OCI-LY7 (cell line): ENCODE measurements around the gene DCC. TPM values are rescaled to one million over a fixed set of nuclear protein-coding genes. Genes with fewer than 3 reads are reported as not detected.

ENCODE experiments used
- BruUV-seq: library from RNA; stranded (reverse); fragments of 400-500 nt; replicated peaks from 2 replicates; lab custom pipeline; 2021; lab: Mats Ljungman, UMichigan
- CTCF ChIA-PET: fragments of 300-600 bp; sonication (Branson Sonifier 250); formaldehyde crosslinking; loops from one replicate; lab custom pipeline; 2022; ENCODE audit warnings: antibody characterized with exemption; ENCODE audit not compliant: unreplicated experiment; lab: Charles Lee
- POLR2A ChIA-PET: fragments of 300-600 bp; sonication (Branson Sonifier 250); formaldehyde crosslinking; loops from one replicate; lab custom pipeline; 2022; ENCODE audit warnings: antibody characterized with exemption; lab: Charles Lee
- DNase-seq: peaks from one replicate; pipeline ENCODE4 v3.0.0-alpha.2; 2015; ENCODE audit warnings: low spot score
- H2AFZ ChIP-seq: fragments of 200-600 bp; sonication (generic), shearing (Covaris generic); 2 replicates; pipeline ENCODE4 v1.6.1; 2014; ENCODE audit warnings: mild to moderate bottlenecking, antibody characterized with exemption, low read length, moderate library complexity
- H3K27ac ChIP-seq: fragments of 200-600 bp; sonication (generic); 2 replicates; pipeline ENCODE4 v1.5.1; 2014; ENCODE audit warnings: mixed run types, low read depth, mild to moderate bottlenecking, moderate library complexity, low read length, inconsistent platforms; ENCODE audit not compliant: poor library complexity, severe bottlenecking
- H3K36me3 ChIP-seq: fragments of 200-600 bp; sonication (generic); 2 replicates; pipeline ENCODE4 v1.6.1; 2014; ENCODE audit warnings: mild to moderate bottlenecking, antibody characterized with exemption, low read length, moderate library complexity, mixed read lengths; ENCODE audit not compliant: insufficient read depth
- H3K4me1 ChIP-seq: fragments of 200-600 bp; sonication (generic); 2 replicates; pipeline ENCODE4 v1.5.1; 2014; ENCODE audit warnings: mild to moderate bottlenecking, low read length; ENCODE audit not compliant: insufficient read depth, poor library complexity, severe bottlenecking
- H3K4me2 ChIP-seq: fragments of 200-600 bp; sonication (generic); 2 replicates; pipeline ENCODE4 v1.6.1; 2014; ENCODE audit warnings: mild to moderate bottlenecking, low read length
- H3K4me3 ChIP-seq: fragments of 200-600 bp; sonication (generic); 2 replicates; pipeline ENCODE4 v1.5.1; 2014; ENCODE audit warnings: mild to moderate bottlenecking, low read depth, low read length; ENCODE audit not compliant: poor library complexity, severe bottlenecking
- H3K79me2 ChIP-seq: fragments of 200-600 bp; sonication (generic); 2 replicates; pipeline ENCODE4 v1.6.1; 2016; ENCODE audit warnings: low read depth, mild to moderate bottlenecking, low read length, moderate library complexity, mixed read lengths; ENCODE audit not compliant: insufficient read depth
- H3K9me2 ChIP-seq: fragments of 200-600 bp; sonication (generic); 2 replicates; pipeline ENCODE4 v1.6.1; 2016; ENCODE audit warnings: mild to moderate bottlenecking, low read length, mixed read lengths; ENCODE audit not compliant: insufficient read depth
- H3K9me3 ChIP-seq: fragments of 200-600 bp; sonication (generic); 2 replicates; pipeline ENCODE4 v1.6.1; 2014; ENCODE audit warnings: mild to moderate bottlenecking, mixed run types, low read length, mixed read lengths
- H4K20me1 ChIP-seq: fragments of 200-600 bp; sonication (generic); 2 replicates; pipeline ENCODE4 v1.6.1; 2014; ENCODE audit warnings: mild to moderate bottlenecking, antibody characterized with exemption, low read length, moderate library complexity, mixed read lengths; ENCODE audit not compliant: insufficient read depth
- EZH2phosphoT487 ChIP-seq: fragments of 200-600 bp; sonication (generic); IDR thresholded peaks from 2 replicates; pipeline ENCODE4 v1.6.1; 2018; ENCODE audit warnings: low read depth, borderline replicate concordance, mild to moderate bottlenecking, mixed run types, antibody characterized with exemption, low read length, moderate library complexity, mixed read lengths
- intact Hi-C: fragments of 100-400 bp; cut with micrococcal nuclease; formaldehyde crosslinking; loops from one replicate; pipeline ENCODE4 v1.10.0; 2022; ENCODE audit not compliant: unreplicated experiment
- total RNA-seq, 2 experiments: library from RNA; depleted of rRNA in 1 of 2; stranded (reverse); fragments of >200 nt in 1 of 2; shearing (Covaris generic) in 1 of 2; gene quantifications; 2 replicates each; pipeline ENCODE4 v1.2.3, GENCODE V29; 2014 to 2022
- TF ChIP-seq, protein P1 (sequence below): fragments of 200-600 bp; sonication (generic); conservative IDR thresholded peaks from 2 replicates; pipeline ENCODE4 v1.5.1; 2014; ENCODE audit warnings: mild to moderate bottlenecking, antibody characterized with exemption, low read length, moderate library complexity, mixed read lengths

The DCC gene
- total RNA-seq, 2 experiments from 2014 or later = not detected

DNA sequence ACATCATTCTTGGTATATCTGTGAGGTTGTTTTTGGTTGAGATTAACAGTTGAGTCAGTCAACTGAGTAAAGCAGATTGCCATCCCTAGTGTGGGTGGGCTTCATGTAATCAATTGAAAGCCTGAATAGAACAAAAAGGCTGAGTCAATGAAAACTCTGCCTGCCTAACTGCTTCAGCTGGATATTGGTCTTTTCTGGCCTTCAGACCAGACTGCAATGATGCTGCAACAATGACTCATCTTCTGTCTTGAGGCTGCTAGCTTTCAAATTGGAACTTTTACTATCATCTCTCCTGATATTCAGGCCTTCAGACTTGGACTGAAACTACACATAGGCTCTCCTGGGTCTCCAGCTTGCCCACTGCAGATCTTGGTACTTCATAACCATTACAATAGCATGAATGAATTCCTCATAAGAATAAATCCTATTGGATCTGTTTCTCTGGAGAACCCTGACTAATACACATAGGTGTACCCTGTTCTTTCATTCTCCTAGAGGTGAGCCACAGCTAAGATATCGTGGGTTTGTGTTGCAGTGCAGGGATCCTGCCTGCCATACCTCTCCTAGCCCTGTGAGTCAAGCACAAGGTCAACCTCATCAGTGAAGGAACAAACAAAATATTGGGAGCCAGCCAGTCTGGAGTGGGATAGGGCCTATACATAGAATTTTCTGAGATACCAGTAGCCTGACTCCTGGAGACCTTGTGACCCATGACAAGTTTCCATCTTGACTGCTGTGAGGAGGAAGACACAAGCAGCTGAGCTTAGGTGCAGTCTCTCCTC, 473.8 kb downstream of the DCC start:
- Histone ChIP-seq H3K4me2 (no peak overlapping the region), H3K36me3 (no peaks in the 10 kb centered on the region), H3K79me2 (no peaks in the 10 kb centered on the region), H3K9me3 (no peaks in the 10 kb centered on the region), H3K9me2 (no peaks in the 10 kb centered on the region), H3K4me1 (no peaks in the 10 kb centered on the region), H3K27ac (no peak overlapping the region), H2AFZ (no peak overlapping the region), H4K20me1 (no peaks in the 10 kb centered on the region), H3K4me3 (no peak overlapping the region)
- no peak for DNase-seq
- no peak for TF ChIP-seq EZH2phosphoT487
- TF ChIP-seq, protein P1, sequence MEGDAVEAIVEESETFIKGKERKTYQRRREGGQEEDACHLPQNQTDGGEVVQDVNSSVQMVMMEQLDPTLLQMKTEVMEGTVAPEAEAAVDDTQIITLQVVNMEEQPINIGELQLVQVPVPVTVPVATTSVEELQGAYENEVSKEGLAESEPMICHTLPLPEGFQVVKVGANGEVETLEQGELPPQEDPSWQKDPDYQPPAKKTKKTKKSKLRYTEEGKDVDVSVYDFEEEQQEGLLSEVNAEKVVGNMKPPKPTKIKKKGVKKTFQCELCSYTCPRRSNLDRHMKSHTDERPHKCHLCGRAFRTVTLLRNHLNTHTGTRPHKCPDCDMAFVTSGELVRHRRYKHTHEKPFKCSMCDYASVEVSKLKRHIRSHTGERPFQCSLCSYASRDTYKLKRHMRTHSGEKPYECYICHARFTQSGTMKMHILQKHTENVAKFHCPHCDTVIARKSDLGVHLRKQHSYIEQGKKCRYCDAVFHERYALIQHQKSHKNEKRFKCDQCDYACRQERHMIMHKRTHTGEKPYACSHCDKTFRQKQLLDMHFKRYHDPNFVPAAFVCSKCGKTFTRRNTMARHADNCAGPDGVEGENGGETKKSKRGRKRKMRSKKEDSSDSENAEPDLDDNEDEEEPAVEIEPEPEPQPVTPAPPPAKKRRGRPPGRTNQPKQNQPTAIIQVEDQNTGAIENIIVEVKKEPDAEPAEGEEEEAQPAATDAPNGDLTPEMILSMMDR = no peak
- intact Hi-C loops = no loop called here
- BruUV-seq = no TSS peak
- CTCF ChIA-PET = no interaction called here
- POLR2A ChIA-PET = no interaction called here

DNA sequence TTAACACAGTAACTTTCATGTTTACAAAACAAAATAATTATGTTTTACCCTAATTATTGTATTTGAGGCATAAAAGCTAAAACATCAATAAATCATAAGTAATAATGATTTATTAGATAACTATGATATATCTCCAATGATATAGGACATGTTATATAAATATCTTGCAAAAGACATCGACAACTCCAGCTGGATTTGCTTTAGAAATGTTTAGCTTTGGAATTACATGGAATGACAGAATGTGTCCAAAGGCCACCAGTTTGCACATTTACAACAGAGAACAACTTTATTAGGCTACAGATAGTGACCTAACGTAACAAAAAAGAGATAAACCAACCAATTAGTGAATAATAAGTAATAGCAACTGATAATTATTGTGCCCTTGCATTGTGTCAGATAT, 475.7 kb downstream of the DCC start:
- intact Hi-C loops = no loop called here
- DNase-seq = no peak
- no peaks in the 10 kb centered on the region for H3K9me3 ChIP-seq
- no peak overlapping the region for H2AFZ ChIP-seq
- no peaks in the 10 kb centered on the region for H3K4me1 ChIP-seq
- no TSS peak for BruUV-seq
- no peak overlapping the region for H3K4me3 ChIP-seq
- TF ChIP-seq, protein P1 = no peak
- no peak for TF ChIP-seq EZH2phosphoT487
- H4K20me1 ChIP-seq = no peaks in the 10 kb centered on the region
- no peaks in the 10 kb centered on the region for H3K9me2 ChIP-seq
- H3K4me2 ChIP-seq = no peak overlapping the region
- no peaks in the 10 kb centered on the region for H3K79me2 ChIP-seq
- POLR2A ChIA-PET = no interaction called here
- CTCF ChIA-PET = no interaction called here
- H3K27ac ChIP-seq = no peak overlapping the region
- no peaks in the 10 kb centered on the region for H3K36me3 ChIP-seq

DNA sequence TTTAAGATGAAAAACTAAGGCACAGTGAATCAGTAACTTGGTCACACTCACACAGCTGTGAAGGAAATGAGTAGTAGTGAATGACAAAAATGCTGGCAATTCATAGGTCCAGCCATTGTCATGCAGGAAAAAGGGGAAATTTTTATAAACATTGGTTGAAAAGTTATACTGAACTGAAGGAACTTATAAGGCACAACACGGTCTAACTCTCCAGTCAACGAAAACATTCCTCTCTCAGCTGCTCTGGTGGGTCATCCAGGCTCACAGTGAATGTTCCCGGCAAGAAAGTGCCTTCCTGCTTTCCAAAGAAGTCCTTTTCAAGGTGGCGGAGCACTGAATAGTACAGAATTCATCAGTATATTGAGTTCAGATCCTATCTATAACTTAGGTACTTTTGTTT, 476.1 kb downstream of the DCC start:
- TF ChIP-seq, protein P1 = no peak
- TF ChIP-seq EZH2phosphoT487 = no peak
- Histone ChIP-seq H3K9me2 (no peaks in the 10 kb centered on the region), H3K4me1 (no peaks in the 10 kb centered on the region), H4K20me1 (no peaks in the 10 kb centered on the region), H3K27ac (no peak overlapping the region), H3K4me3 (no peak overlapping the region), H3K79me2 (no peaks in the 10 kb centered on the region), H3K9me3 (no peaks in the 10 kb centered on the region), H3K36me3 (no peaks in the 10 kb centered on the region), H3K4me2 (no peak overlapping the region), H2AFZ (no peak overlapping the region)
- intact Hi-C loops = no loop called here
- BruUV-seq = no TSS peak
- no peak for DNase-seq
- ChIA-PET POLR2A (no interaction called here), CTCF (no interaction called here)
